Measurements from ENCODE around the gene TMEM239.

DNA sequence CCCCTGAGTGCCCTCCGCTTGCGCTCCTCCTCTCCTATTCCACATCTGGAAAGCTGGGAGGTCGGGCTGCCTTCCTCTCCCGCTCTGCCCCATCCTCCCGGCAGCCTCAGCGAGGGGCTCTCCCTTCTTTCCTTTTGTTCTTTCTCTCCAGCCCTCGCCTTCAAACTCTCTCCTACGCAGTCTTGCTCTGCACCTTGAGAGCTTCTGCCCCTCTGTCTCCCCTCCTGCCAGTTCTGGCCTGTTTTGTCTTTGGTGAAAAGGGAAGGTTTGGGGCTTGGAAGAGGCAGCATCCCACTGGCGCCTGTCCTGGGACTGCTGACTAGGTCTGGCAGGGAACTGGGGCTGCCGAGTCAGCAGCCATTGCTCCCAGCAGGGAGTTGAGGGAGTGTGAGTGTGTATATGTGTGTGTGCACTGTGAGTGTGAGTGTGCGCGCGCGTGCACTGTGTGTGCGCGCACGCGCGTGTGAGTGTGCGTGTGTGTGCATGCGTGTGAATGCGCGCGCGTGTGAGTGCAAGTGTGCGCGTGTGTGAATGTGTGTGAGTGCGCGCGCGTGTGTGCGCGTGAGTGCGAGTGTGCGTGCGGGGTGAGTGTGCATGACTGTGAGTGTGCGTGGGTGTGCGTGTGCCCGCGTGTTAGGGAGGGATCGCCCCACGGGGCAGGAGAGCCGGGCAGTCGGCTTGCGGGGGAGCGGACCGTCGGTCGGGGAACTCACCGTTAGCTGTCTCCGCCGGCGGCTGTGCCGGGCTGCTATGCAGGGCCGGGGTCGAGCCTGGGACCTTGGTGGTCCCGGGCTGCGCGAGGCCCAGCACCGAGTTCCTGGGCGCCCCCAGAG lies 16.3 kb upstream of the TMEM239 start:
- TF ChIP-seq POLR2AphosphoS5 (IDR thresholded peaks at IDR 0.05) (no peak), CTCF (IDR thresholded peaks at IDR 0.05) (no peak), EP300 (IDR thresholded peaks at IDR 0.05) (no peak)

Measured in esophagus muscularis mucosa (tissue), 4 donors.